Measurements from ENCODE around the gene TP53TG5.

- TF ChIP-seq, protein P1, sequence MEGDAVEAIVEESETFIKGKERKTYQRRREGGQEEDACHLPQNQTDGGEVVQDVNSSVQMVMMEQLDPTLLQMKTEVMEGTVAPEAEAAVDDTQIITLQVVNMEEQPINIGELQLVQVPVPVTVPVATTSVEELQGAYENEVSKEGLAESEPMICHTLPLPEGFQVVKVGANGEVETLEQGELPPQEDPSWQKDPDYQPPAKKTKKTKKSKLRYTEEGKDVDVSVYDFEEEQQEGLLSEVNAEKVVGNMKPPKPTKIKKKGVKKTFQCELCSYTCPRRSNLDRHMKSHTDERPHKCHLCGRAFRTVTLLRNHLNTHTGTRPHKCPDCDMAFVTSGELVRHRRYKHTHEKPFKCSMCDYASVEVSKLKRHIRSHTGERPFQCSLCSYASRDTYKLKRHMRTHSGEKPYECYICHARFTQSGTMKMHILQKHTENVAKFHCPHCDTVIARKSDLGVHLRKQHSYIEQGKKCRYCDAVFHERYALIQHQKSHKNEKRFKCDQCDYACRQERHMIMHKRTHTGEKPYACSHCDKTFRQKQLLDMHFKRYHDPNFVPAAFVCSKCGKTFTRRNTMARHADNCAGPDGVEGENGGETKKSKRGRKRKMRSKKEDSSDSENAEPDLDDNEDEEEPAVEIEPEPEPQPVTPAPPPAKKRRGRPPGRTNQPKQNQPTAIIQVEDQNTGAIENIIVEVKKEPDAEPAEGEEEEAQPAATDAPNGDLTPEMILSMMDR (IDR thresholded peaks at IDR 0.05; ENCODE audit: low read depth, low read length), result no peak
- no peak for TF ChIP-seq EZH2phosphoT487 (IDR thresholded peaks at IDR 0.05; ENCODE audit: low read depth)
Measured at GRCh38 chr20:45346851-45347250, 31.3 kb downstream of the TP53TG5 start.
